ENCODE results near the gene POU6F2. TPM values are rescaled to one million over a fixed set of nuclear protein-coding genes. Genes with fewer than 3 reads are reported as not detected.

Gene POU6F2
- total RNA-seq, 1 experiment from 2014 or later: not detected

GRCh38 chr7:39248692-39249090 is 271.0 kb downstream of the POU6F2 start:
- POLR2A ChIA-PET (ENCODE audit: unreplicated experiment): no interaction called here
- no peaks in the 10 kb centered on the region for H3K9me3 ChIP-seq (ENCODE audit: low read length)
- DNase-seq: no peak
- no peak for TF ChIP-seq EZH2phosphoT487 (IDR thresholded peaks at IDR 0.05; ENCODE audit: borderline replicate concordance, low read length)
- TF ChIP-seq EZH2 (IDR thresholded peaks at IDR 0.05; ENCODE audit: low read length, unreplicated experiment): no peak
- no peak for TF ChIP-seq CTCF (conservative IDR thresholded peaks at IDR 0.05; ENCODE audit: low read depth, low read length)
- H3K27me3 ChIP-seq (ENCODE audit: low read length): peaks cover 69% of the 10 kb centered on the region
- H3K36me3 ChIP-seq (ENCODE audit: low read depth, low read length): no peaks in the 10 kb centered on the region
- no peaks in the 10 kb centered on the region for H3F3A ChIP-seq (ENCODE audit: low read length, unreplicated experiment)
- CTCF ChIA-PET: no interaction called here
- no peak overlapping the region for H3K9ac ChIP-seq (ENCODE audit: low read length)
- no TSS peak for BruUV-seq (replicated peaks)
- no peaks in the 10 kb centered on the region for H3K9me2 ChIP-seq (replicated peaks; ENCODE audit: low read length)
- H3K27ac ChIP-seq (ENCODE audit: low read length): no peak overlapping the region
- no peaks in the 10 kb centered on the region for H3K79me2 ChIP-seq (ENCODE audit: low read length)
- no peak overlapping the region for H3K4me3 ChIP-seq (ENCODE audit: low read length)
- intact Hi-C loops (cut with micrococcal nuclease): no loop called here
- H4K20me1 ChIP-seq (ENCODE audit: low read length): no peaks in the 10 kb centered on the region
- H3K4me1 ChIP-seq (ENCODE audit: insufficient read depth, low read length): no peaks in the 10 kb centered on the region
- H2AFZ ChIP-seq (ENCODE audit: low read length): no peak overlapping the region
- H3K4me2 ChIP-seq (ENCODE audit: low read length): no peak overlapping the region
- no peak for ATAC-seq

GRCh38 chr7:39249635-39250152 is 272.0 kb downstream of the POU6F2 start:
- ATAC-seq (no peak), DNase-seq (no peak)
- Histone ChIP-seq H4K20me1 (ENCODE audit: low read length) (no peaks in the 10 kb centered on the region), H3K27ac (ENCODE audit: low read length) (no peak overlapping the region), H3K27me3 (ENCODE audit: low read length) (peaks cover 79% of the 10 kb centered on the region), H3K4me2 (ENCODE audit: low read length) (no peak overlapping the region), H3K79me2 (ENCODE audit: low read length) (no peaks in the 10 kb centered on the region), H3K9me3 (ENCODE audit: low read length) (no peaks in the 10 kb centered on the region), H3K4me1 (ENCODE audit: insufficient read depth, low read length) (no peaks in the 10 kb centered on the region), H3K9ac (ENCODE audit: low read length) (no peak overlapping the region), H3K4me3 (ENCODE audit: low read length) (no peak overlapping the region), H3K36me3 (ENCODE audit: low read depth, low read length) (no peaks in the 10 kb centered on the region), H3F3A (ENCODE audit: low read length, unreplicated experiment) (no peaks in the 10 kb centered on the region), H2AFZ (ENCODE audit: low read length) (no peak overlapping the region), H3K9me2 (replicated peaks; ENCODE audit: low read length) (no peaks in the 10 kb centered on the region)
- intact Hi-C loops (cut with micrococcal nuclease): no loop called here
- TF ChIP-seq EZH2phosphoT487 (IDR thresholded peaks at IDR 0.05; ENCODE audit: borderline replicate concordance, low read length): no peak
- no peak for TF ChIP-seq CTCF (conservative IDR thresholded peaks at IDR 0.05; ENCODE audit: low read depth, low read length)
- no peak for TF ChIP-seq EZH2 (IDR thresholded peaks at IDR 0.05; ENCODE audit: low read length, unreplicated experiment)
- no TSS peak for BruUV-seq (replicated peaks)
- CTCF ChIA-PET: no interaction called here
- POLR2A ChIA-PET (ENCODE audit: unreplicated experiment): no interaction called here

GRCh38 chr7:39252916-39253315 is 275.2 kb downstream of the POU6F2 start:
- BruUV-seq (replicated peaks): no TSS peak
- peaks cover 95% of the 10 kb centered on the region for H3K27me3 ChIP-seq (ENCODE audit: low read length)
- no peak for ATAC-seq
- intact Hi-C loops (cut with micrococcal nuclease): no loop called here
- no peaks in the 10 kb centered on the region for H3K4me1 ChIP-seq (ENCODE audit: insufficient read depth, low read length)
- H3K4me2 ChIP-seq (ENCODE audit: low read length): no peak overlapping the region
- no peaks in the 10 kb centered on the region for H3K9me3 ChIP-seq (ENCODE audit: low read length)
- H4K20me1 ChIP-seq (ENCODE audit: low read length): no peaks in the 10 kb centered on the region
- H3K4me3 ChIP-seq (ENCODE audit: low read length): no peak overlapping the region
- H3K79me2 ChIP-seq (ENCODE audit: low read length): no peaks in the 10 kb centered on the region
- H2AFZ ChIP-seq (ENCODE audit: low read length): no peak overlapping the region
- ChIA-PET POLR2A (ENCODE audit: unreplicated experiment) (no interaction called here), CTCF (no interaction called here)
- H3F3A ChIP-seq (ENCODE audit: low read length, unreplicated experiment): no peaks in the 10 kb centered on the region
- DNase-seq: no peak
- H3K9me2 ChIP-seq (replicated peaks; ENCODE audit: low read length): no peaks in the 10 kb centered on the region
- H3K9ac ChIP-seq (ENCODE audit: low read length): no peak overlapping the region
- TF ChIP-seq EZH2 (IDR thresholded peaks at IDR 0.05; ENCODE audit: low read length, unreplicated experiment) (no peak), CTCF (conservative IDR thresholded peaks at IDR 0.05; ENCODE audit: low read depth, low read length) (no peak), EZH2phosphoT487 (IDR thresholded peaks at IDR 0.05; ENCODE audit: borderline replicate concordance, low read length) (no peak)
- no peak overlapping the region for H3K27ac ChIP-seq (ENCODE audit: low read length)
- no peaks in the 10 kb centered on the region for H3K36me3 ChIP-seq (ENCODE audit: low read depth, low read length)

All from PC-3 (cell line).